ENCODE results near the gene C3orf20.
"Not testable (repeated sequence)": the region's sequence is repeated elsewhere in the genome, so short reads cannot be mapped to it uniquely, and the experiment has no call there.

The C3orf20 gene

GRCh38 chr3:14650193-14650592 is 24.7 kb upstream of the C3orf20 start:
- no peak overlapping the region for H3K4me3 ChIP-seq (ENCODE audit: low read depth in 1 of 2, low read length in 1 of 2)
- TF ChIP-seq, protein P1, sequence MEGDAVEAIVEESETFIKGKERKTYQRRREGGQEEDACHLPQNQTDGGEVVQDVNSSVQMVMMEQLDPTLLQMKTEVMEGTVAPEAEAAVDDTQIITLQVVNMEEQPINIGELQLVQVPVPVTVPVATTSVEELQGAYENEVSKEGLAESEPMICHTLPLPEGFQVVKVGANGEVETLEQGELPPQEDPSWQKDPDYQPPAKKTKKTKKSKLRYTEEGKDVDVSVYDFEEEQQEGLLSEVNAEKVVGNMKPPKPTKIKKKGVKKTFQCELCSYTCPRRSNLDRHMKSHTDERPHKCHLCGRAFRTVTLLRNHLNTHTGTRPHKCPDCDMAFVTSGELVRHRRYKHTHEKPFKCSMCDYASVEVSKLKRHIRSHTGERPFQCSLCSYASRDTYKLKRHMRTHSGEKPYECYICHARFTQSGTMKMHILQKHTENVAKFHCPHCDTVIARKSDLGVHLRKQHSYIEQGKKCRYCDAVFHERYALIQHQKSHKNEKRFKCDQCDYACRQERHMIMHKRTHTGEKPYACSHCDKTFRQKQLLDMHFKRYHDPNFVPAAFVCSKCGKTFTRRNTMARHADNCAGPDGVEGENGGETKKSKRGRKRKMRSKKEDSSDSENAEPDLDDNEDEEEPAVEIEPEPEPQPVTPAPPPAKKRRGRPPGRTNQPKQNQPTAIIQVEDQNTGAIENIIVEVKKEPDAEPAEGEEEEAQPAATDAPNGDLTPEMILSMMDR (IDR thresholded peaks at IDR 0.05), result no peak
- H3K4me1 ChIP-seq (ENCODE audit: control insufficient read depth in 1 of 2, insufficient read depth in 1 of 2, low read depth in 1 of 2, low read length in 1 of 2), result peaks cover 14 to 28% of the 10 kb centered on the region in 2 experiments
- no peaks in the 10 kb centered on the region for H3K9me3 ChIP-seq
- no peak overlapping the region for H3K27ac ChIP-seq
- no peaks in the 10 kb centered on the region for H3K27me3 ChIP-seq
- H3K36me3 ChIP-seq, result peaks cover 14% of the 10 kb centered on the region

DNA sequence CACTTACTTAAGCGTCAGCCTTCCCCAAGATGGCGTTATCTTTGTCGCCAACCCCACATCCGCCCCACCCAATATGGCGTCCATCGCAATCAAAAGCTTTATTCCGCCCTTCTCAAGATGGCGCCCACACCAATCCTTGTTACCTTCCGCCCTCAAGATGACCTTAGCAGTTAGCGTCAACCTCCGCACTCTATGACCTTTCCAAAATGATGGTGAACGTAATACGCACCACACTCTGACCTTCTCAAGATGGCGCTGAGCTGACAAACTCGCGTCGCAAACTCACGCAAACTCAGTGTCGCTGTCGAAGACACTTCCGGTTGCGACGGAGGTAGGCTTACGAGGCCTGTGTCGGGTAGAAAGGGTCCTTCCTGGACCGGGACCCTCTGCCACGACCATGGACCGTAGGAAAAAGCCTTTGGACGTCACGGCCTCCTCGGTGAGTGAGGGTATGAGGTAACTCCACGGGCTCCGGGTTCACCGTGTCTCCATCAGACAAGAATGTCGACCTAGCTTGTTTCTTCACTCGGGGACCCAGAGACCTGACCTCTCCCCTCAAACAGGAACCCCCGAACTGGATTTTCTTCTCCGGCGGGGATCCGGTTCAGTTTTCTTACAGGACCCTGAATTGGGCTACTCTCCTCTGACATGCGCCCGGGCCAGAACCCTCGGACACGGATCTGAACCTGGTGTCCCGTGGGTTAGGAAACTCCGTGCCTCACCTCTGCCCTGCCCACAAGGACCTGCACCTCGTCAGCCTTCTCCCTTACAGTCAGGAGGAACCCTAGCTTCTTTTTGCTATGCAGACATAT is 23.3 kb upstream of the C3orf20 start, which contains the start of gene CCDC174:
Gene CCDC174, plus strand, starts transcription at position 323 of the 812 bp plus-strand sequence. Its CDS starts 75 bp downstream, at position 398.
- Histone ChIP-seq H3K27me3 (no peaks in the 10 kb centered on the region), H3K4me3 (ENCODE audit: low read depth in 1 of 2, low read length in 1 of 2) (peak within 1 kb of the TSS; percentile 80 to 83), H3K9me3 (no peaks in the 10 kb centered on the region), H3K4me1 (ENCODE audit: control insufficient read depth in 1 of 2, insufficient read depth in 1 of 2, low read depth in 1 of 2, low read length in 1 of 2) (peaks cover 14 to 28% of the 10 kb centered on the region in 2 experiments), H3K27ac (peak within 1 kb of the TSS; percentile 95), H3K36me3 (peaks cover 29% of the 10 kb centered on the region)
- TF ChIP-seq, protein P1 (IDR thresholded peaks at IDR 0.05), result no peak

DNA sequence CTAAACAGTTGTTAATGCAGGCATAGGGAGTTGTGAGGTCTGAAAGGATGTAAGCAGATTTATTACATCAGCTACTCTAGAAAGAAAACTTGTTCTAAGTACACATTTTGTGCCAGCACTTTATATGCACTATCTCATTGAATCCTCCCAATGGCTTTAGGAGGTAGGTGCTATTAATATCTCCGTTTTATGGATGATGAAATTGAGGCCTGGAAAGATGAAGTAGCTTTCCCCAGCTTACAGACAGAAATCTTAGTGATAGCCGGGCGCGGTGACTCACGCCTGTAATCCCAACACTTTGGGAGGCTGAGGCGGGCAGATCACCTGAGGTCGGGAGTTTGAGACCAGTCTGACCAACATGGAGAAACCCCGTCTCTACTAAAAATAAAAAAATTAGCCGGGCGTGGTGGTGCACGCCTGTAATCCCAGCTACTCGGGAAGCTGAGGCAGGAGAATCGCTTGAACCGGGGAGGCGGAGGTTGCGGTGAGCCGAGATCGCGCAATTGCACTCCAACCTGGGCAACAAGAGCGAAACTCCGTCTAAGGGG is 22.5 kb upstream of the C3orf20 start:
- Histone ChIP-seq H3K27ac (peak overlapping the region; percentile 95), H3K4me1 (ENCODE audit: control insufficient read depth in 1 of 2, insufficient read depth in 1 of 2, low read depth in 1 of 2, low read length in 1 of 2) (peaks cover 14 to 28% of the 10 kb centered on the region in 2 experiments), H3K36me3 (peaks cover 36% of the 10 kb centered on the region), H3K4me3 (ENCODE audit: low read depth in 1 of 2, low read length in 1 of 2) (peak overlapping the region; percentile 80 to 83)
- not testable (repeated sequence) for H3K27me3 ChIP-seq, H3K9me3 ChIP-seq

DNA sequence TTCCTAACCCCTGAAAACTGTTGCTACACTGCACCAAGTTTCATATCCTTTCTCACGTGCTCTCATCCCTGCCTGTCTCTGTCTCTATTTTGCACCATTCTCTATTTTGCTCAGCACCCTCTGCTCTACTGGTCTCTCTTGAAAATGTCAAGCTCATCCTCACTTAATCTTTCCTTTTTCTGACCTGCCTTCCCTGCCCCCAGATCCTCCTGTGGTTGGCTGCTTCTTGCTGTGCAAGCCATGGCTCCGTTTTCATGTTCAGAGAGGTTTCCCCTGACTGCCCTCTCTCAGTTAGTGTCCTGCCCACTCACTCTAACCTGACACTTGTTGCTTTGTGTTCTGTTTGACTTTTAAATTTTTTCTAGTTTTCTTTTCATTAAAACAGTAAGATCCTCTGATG is 17.4 kb upstream of the C3orf20 start:
- TF ChIP-seq, protein P1 (IDR thresholded peaks at IDR 0.05), result no peak
- Histone ChIP-seq H3K27me3 (no peaks in the 10 kb centered on the region), H3K4me3 (ENCODE audit: low read depth in 1 of 2, low read length in 1 of 2) (no peak overlapping the region), H3K4me1 (ENCODE audit: control insufficient read depth in 1 of 2, insufficient read depth in 1 of 2, low read depth in 1 of 2, low read length in 1 of 2) (peaks cover 6 to 16% of the 10 kb centered on the region in 2 experiments), H3K36me3 (peaks cover 87% of the 10 kb centered on the region), H3K9me3 (no peaks in the 10 kb centered on the region), H3K27ac (no peak overlapping the region)

GRCh38 chr3:14658978-14659377 is 16.0 kb upstream of the C3orf20 start:
- H3K27me3 ChIP-seq, result no peaks in the 10 kb centered on the region
- H3K27ac ChIP-seq, result no peak overlapping the region
- H3K36me3 ChIP-seq, result peaks cover 99% of the 10 kb centered on the region
- TF ChIP-seq, protein P1 (IDR thresholded peaks at IDR 0.05), result no peak
- H3K4me3 ChIP-seq (ENCODE audit: low read depth in 1 of 2, low read length in 1 of 2), result no peak overlapping the region
- peaks cover 0 to 2% of the 10 kb centered on the region in 2 experiments for H3K4me1 ChIP-seq (ENCODE audit: control insufficient read depth in 1 of 2, insufficient read depth in 1 of 2, low read depth in 1 of 2, low read length in 1 of 2)
- H3K9me3 ChIP-seq, result no peaks in the 10 kb centered on the region

- H3K9me3 ChIP-seq, result no peaks in the 10 kb centered on the region
- H3K4me3 ChIP-seq (ENCODE audit: low read depth in 1 of 2, low read length in 1 of 2), result no peak overlapping the region
- peaks cover 99% of the 10 kb centered on the region for H3K36me3 ChIP-seq
- TF ChIP-seq, protein P1 (IDR thresholded peaks at IDR 0.05), result no peak
- no peaks in the 10 kb centered on the region for H3K27me3 ChIP-seq
- H3K27ac ChIP-seq, result no peak overlapping the region
- H3K4me1 ChIP-seq (ENCODE audit: control insufficient read depth in 1 of 2, insufficient read depth in 1 of 2, low read depth in 1 of 2, low read length in 1 of 2), result no peaks in the 10 kb centered on the region
Observed at GRCh38 chr3:14660942-14661341, 14.0 kb upstream of the C3orf20 start.
